ENCODE data around the gene NUP42.

GRCh38 chr7:23208316-23208715 lies 26.5 kb downstream of the NUP42 start:
- TF ChIP-seq ZZZ3 (IDR thresholded peaks at IDR 0.05; ENCODE audit: control insufficient read depth, insufficient read length, low read depth) (no peak), RAD21 (IDR thresholded peaks at IDR 0.05; ENCODE audit: insufficient read depth, low read depth, low read length) (no peak)
